ENCODE measurements around the gene LRSAM1. TPM values are rescaled to one million over a fixed set of nuclear protein-coding genes. Genes with fewer than 3 reads are reported as not detected.

The LRSAM1 gene
- total RNA-seq, 1 donor from 2014 or later: 15.7 TPM

DNA sequence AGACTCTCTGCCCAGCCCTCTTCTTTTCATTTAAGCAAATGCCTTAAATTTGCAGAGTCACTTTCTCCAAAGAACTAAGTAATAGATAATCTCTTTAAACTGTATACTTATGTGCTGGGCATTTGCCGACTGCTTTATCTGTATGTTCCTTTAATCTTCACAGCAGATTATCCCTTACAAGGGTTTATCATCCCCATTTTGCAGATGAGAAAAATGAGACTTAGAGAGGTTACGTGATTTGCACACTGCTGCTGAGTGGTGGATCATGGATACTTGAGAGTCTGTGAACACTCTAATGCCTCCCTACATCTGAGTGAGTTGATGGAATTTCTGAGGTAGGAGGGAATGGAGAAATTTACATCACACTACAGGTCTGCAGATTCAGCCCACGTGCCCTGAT, 23.0 kb upstream of the LRSAM1 start:
- DNase-seq: no peak

DNA sequence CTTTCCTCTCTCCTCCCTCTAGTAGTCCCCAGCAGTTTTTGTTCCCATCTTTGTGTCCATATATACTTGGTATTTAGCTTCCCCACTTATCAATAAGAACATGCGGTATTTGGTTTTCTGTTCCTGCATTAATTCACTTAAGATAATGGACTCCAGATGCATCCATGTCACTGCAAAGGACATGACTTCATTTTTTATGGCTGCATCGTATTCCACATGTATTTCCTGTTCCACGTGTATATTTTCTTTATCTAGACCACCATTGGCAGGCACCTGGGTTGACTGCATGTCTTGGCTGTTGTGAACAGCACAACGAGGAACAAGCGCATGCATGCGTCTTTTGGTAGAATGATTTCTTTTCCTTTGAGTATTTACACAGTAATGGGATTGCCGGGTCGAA, 20.9 kb upstream of the LRSAM1 start:
- no peak for DNase-seq

DNA sequence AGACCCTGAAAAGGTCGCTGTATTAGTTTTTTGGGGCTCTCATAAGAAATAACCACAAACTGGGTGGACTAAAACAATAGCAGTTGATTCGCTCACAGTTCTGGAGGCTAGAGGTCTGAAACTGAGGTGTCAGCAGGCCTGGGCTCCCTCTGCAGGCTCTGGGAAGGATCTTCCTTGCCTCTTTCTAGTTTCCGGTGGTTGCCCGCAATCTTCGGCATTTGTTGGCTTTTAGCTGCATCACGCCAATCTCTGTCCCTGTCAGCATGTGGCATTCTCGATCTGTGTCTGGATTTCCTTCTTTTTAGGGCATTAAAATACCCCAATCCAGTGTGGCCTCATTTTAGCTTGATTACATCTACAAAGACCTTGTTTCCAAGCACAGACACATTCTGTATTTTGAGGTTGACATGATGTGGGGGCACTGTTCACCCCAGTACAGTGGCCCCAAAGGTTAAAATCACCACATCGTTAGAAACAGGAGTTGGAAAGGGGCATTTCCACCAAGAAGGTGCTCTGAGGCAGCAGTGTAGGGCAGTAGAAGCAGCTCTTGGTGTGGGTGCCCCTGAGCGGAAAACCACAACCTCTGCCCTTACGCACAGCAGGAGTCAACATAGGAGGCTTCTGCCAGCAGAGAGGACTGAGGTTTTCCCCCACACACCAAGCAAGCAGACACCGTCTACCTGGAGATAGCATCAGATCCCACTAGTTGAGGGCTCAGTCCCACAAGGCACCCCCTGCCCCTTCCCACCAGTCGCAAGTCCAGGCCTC, 13.6 kb upstream of the LRSAM1 start:
- DNase-seq: no peak

DNA sequence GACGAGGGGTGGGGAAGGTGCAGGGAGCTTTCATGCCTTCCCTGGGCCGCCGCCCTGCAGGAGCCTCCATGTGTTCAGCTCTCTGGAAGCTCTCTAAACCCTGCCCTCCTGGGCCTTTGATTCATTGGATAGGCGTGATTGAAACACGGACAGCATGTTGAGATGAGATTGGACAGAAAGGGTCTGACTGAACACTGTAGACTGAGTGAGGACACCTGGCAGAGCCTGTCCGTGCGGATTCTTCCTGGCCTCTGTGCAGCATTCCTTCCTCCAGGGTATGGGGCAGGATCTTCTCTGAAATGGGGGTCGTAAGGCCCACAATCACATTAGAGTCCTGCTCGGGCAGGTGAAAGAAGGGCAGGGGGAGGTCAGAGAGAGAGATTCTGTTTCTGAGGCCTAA, 12.9 kb upstream of the LRSAM1 start:
- DNase-seq: no peak

DNA sequence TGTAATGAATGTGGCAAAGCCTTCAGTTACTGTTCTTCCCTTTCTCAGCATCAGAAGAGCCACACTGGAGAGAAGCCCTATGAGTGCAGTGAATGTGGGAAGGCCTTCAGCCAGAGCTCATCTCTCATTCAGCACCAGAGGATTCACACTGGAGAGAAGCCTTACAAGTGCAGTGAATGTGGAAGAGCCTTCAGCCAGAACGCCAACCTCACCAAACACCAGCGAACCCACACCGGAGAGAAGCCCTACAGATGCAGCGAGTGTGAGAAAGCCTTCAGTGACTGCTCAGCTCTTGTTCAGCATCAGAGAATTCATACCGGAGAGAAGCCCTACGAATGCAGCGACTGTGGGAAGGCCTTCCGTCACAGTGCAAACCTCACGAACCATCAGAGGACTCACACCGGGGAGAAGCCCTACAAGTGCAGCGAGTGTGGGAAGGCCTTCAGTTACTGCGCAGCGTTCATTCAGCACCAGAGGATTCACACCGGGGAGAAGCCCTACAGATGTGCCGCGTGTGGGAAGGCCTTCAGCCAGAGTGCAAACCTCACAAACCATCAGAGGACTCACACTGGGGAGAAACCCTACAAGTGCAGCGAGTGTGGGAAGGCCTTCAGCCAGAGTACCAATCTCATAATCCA, 6.9 kb upstream of the LRSAM1 start:
- DNase-seq: no peak

DNA sequence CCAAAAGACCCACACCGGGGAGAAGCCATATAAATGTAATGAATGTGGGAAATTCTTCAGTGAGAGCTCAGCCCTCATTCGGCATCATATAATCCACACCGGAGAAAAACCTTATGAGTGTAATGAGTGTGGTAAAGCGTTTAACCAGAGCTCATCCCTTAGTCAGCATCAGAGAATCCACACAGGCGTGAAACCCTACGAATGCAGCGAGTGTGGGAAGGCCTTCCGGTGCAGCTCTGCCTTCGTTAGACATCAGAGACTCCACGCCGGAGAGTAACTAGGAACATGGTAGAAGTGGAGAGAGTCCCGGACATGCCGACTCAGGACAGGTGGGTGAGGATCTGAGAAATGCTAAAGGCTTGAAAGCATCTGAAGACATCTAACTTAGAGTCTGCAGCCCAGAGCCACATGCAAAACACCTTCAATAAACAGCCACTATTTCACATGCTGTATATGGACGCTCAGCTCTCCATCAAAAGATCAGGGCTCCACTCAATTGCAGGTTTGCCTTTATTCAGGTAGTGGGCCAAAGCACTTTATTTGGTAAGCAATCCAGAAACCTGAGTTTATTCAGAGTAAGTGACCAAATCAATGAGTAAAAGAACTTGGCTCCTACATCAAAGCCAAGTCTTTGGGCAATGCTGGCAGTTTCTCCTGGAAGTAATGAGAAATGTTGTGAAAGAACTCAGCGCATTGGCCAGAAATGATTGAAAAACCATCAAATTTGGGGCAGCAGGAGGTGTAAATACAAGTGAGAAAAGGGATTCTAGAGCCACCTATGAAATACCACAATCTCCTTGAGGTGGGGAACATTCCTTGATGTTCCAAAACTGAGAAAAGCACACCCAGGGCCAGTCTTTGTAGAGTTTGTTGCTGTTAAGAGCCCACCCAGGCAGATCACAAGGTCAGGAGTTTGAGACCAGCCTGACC, 6.1 kb upstream of the LRSAM1 start:
- no peak for DNase-seq

DNA sequence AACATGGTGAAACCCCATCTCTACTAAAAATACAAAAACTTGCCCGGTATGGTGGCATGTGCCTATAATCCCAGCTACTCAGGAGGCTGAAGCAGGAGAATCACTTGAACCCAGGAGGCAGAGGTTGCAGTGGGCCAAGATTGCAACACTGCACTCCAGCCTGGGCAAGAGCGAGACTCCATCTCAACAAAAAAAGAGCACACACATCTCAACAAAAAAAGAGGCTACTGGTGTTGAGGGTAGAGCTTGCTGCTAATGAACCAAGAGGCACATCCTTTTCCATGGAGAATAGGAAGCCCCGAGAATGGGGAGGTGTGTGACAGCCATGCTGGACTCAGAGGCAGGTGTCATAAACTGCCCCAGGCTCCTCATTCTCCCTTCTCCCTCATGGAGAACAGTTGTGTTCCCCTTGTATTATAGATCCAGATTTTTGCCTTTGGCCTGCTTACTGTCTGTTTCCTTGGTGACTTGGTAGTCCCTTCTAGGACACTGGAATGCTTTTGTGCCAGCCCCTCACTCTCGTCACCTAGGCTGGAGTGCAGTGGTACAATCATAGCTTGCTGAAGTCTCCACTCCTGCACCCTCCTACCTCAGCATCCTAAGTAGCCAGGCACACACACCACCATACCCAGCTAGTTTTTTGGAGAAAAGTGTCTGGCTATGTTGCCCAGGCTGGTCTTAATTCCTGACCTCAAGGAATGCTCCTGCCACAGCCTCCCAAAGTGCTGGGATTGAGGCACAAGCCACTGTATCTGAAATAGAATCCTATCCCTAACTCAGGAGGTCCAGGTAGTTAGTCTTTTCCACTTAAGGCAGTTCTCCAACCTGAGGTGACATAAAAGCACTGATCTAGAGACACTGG, 5.2 kb upstream of the LRSAM1 start:
- DNase-seq: no peak

DNA sequence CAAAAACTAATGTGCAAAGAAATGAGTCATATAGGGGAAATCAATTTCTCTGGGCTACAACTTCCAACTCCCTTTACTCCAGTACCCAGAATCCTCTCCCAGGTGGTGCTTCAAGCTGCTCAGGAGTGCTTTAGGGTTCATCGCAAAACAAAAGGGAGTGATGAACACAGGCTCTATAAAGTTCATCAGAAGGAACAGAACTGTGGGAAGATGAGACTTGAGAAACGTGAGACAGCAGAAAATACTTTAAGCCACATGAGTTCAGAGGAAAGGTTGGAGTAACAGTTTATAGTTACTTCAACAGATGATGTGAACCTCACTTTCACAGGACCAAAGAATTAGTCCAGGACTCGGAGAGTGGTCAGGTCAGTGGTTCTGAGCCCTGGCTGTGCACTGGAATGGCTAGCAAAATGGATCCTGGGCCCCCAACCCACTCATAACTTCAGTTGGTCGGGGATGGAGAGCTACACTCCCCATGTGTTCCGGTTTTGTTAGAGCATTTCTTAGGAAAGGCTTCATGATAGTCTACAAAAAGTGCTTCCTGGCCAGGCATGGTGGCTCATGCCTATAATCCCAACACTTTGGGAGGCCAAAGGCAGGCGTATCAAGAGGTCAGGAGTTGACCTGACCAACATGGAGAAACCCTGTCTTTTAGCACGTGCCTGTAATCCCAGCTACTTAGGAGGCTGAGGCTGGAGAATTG, 4.4 kb upstream of the LRSAM1 start:
- no peak for DNase-seq

DNA sequence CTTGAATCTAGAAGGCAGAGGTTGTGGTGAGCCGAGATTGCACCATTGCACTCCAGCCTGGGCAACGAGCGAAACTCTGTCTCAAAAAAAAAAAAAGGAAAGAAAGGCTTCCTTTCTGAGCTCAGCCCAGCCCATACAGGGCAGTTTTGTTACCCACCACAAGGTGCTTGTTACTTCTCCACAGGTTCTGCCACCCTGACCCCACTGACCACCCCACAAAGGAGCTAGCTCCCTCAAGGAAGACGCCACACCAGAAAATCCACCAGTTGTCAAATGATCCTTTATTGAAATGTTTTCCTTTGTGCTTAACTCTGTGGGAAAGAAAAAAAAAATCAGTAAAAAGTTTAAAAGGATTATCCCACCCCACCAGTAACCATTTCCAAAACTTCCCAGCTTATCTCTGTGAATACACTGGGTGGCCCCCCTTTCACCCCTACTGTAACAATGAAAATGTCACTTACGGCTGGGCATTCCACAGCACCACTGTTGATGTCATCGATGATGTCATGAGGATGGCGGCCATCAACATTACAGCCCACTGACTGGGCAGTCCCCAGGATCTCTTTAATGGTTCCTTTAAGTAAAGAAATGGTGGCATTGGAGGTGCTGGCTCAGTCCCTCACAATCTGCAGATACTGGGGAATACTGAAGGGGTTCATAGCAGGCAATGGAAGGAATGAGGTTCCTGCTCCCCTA, 3.7 kb upstream of the LRSAM1 start:
- DNase-seq: no peak

DNA sequence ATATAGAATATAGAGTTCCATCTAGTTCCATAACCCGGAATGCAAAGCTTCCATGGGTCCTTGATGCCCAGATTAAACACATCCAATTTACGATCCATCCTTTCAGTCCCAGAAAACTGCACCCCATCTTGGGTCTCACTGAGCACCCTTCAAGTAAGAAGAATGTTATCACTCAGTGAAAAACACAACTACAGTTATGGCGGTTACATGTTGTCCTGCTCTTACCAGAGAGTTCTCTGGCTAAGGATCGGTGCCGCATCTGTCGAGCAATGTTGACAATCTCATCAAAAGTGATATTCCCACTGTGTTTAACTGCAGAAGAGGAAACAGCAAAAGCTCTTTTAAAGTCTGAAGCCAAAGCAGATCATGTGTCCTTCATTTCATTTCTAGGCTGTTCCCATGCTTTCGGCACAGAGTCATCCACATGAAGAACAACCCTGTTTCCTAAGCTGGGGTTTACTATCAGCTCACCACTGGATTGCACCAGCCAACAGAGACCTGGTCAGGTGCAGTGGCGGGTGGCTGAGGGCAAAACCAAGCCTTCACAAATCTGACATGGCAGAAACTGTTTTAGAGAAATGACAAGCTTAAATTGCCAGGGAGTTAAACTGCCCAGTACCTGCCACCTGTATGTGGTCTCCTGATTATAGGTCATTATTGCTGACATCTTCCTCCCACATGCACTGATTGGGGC, 3.1 kb upstream of the LRSAM1 start:
- no peak for DNase-seq

DNA sequence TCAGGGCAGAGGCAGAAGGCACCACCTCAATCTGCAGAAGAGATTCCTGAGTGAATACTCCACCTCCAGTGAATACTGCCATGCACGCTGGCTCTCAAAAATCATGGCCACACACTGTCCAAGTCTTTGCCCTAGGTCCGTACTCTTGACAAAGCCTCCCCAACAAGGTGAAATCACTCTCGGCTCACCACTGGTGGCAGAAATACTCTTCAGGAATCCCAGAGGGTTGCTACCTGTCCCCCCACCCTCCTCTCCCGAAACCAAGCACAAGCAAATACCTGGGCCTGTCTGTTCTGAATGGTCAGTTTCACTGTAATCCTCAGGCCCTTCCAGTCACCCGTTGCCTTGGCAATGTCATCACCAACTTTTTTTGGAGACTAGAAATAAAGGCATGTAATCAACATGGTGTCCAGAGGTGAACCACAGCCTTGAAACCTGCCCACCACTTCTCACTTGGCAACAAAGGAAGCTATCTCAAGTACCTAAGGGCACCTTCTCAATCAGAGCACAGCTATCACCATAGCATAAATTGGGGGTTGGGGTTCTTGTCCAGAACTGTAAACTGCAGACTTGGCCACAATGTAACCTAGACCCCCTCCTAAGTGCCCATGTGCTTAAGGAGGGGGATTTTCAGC, 1.9 kb upstream of the LRSAM1 start:
- no peak for DNase-seq

DNA sequence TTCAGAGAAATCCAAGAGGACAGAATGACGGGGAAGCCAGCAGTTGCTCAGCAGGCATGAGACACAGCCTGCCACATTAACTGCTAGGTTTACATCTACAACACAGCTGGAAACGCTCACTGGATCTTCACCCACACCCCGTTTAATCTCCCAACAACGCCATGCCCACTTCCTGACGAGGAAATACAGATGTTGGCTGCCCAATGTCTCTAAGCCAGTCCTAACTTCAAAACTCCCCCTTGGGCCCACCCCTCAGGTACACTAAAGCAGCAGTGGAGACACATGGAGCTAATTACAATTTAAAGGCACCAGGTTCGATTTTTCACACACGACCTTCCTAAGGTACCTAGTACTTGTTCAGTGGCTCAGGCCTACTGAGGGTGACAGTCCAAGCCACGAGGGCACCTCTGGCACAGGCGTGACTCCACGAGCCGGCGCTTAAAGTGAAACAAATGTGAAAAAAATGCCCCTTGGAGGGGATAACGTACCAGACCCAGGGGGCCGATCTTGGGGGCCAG, 1.0 kb upstream of the LRSAM1 start:
- DNase-seq: peak; percentile 31

DNA sequence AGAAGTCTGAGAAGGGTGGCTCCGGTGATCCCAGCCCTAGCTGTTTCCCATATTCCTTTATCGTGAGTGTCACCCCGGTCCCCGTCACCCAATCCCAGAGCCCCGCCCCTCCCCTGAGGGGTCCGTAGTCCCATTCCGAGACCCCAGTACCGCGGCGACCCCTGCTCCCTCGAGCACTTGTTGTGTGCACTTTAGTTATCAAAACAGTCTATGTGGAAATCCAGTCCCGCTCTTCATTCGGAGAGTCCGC, 223 bp downstream of the LRSAM1 start:
- DNase-seq: no peak

DNA sequence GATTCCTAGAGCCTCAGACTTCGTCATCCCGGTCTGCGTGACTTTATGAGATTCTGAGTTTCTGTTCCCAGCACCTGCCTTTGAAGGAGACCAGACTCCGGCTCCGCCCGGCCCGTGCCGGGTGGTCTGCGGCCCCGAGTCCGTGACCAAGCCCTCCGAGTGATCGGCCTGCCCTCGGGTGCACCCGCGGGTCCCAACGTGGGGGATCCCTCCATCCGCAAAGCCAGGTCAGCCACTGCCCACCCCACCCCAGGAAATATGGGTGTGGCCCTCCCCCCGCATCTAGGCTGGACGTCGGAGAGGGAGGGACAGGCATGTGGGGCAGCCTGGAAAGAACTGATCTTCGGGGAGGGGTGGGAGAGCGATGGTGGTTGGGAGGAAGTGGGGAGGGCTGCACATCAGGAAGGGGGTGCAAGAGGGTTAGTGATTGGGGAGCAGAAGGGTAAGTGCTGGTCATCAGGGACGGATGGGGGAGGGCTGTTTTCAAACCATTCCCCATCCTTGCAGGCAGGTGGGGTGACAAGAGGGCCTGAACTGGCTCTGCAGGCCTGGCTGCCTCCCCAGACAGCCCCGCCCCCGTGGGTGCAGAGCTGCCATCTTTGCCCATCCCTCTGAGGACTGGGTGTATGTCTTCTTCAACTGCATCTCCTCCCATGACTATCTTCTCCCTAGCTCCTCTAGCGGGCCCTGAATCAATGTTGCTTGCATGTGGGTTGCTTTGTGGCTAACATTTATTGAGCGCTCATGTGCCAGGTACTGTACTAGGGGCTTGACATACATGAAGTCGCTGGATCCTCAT, 747 bp downstream of the LRSAM1 start:
- peak; percentile 60 for DNase-seq

DNA sequence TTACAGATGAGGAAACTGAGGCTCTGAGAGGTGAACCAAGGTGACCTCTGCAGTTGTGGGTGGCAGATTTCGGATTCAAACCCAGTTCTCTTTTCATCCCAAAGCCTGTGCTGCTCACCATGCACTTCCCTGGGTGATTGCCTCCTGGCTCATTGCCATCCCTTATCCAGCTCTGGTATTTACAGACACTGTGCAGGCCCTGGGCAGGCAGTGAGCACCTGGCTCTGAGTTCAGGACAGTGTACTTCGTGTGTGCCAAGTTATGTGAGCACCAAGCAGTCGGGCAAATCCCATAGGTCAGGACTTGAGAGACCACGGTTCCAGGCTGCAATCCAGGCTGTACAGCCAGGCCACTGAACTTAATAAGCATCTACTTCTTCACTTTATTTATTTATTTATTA, 1.4 kb downstream of the LRSAM1 start:
- peak; percentile 22 for DNase-seq

DNA sequence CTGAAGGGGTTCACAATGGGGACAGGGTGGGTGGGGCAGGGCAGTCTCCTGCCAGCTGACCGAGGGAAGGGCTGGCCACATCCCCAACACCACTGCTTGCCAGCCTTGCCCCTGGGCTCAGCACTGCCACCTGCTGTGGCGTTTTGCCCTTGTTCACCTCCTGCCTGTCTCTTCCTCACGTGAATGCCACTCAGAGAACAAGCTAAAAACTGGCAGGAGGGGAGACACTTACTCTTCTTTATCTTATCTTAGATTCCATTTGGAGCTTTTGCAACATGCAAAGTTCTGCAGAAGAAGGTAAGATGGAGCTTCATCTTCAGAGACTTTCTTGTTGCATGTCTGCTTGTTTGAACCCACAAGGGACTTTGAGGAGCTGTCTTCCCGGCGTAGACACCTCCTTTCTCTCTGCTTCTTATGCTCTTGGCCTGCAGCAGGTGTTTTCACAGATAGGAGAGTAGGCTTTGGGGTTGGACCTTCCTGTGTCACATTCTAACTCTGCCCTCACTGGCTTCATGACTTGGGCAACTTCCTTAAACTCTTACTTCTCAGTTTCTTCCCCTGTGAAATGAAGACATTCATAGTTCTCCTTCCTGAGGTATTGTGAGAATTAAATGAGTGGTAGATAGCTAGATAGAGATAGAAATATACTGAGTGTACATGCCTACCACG, 4.1 kb downstream of the LRSAM1 start:
- DNase-seq: peak; percentile 53

DNA sequence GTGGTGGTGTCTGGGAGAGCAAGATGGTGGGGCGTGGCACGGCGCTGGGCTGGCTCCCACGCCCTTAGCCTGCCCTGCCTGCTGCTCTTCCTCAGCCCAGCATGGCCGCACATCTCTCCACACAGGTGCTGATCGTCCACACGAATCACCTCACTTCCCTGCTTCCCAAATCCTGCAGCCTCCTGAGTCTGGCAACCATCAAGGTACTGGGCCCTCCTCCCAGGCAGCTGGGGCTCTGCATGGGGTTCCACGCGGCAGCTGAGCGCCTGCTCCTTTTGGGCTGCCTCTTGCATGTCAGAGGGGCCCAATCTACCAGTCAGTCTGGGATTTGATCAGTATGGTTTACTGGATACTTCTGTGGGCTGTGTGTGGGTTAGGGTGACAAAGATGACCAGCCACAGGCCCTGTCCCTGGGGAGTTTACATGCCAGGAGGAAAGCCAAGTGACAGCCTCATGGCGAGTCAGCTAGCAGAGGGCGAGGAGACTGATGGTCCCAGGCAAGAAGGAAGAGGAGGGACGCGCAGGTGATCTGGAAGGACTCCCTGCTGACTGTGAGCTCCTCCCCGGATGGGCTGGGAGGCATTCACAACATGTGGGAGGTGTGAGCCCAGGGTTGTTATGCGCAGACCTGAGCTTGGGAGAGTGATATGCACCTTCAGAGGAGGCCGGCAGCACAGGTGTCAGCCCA, 6.0 kb downstream of the LRSAM1 start:
- DNase-seq: no peak

DNA sequence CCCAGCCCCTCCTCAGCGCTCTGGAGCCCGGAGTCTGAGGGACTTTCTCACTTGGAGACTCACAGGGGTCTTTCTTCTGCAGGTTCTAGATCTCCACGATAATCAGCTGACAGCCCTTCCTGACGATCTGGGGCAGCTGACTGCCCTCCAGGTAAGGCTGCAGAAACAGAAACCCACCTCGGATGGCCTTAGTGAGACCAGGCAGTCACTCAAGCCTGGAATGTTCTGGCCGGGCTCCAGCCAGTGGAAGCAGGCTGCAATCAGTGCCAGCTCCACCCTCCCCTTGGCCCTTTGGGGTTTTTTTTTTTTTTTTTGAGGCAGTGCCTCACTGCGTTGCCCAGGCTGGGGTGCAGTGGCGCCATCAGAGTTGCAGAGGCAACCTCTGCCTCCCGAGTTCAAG, 7.6 kb downstream of the LRSAM1 start:
- DNase-seq: no peak

Measured in dermis blood vessel endothelial cell (primary cell).